ENCODE data around the gene NFASC. TPM values are rescaled to one million over a fixed set of nuclear protein-coding genes. Genes with fewer than 3 reads are reported as not detected.

NFASC gene
- total RNA-seq, 1 experiment from 2014 or later: 16.9 TPM

DNA sequence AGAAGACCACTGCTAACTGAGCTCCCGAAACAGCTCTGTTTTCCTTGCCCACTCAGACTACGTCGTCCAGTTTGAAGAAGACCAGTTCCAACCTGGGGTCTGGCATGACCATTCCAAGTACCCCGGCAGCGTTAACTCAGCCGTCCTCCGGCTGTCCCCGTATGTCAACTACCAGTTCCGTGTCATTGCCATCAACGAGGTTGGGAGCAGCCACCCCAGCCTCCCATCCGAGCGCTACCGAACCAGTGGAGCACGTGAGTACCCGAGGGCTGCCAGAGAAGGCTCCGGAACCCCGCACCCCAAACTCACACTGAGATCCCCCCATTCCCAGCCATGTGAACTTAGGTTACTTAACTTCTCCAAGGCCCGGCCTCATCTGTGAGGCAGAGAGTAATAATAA lies 108.6 kb downstream of the NFASC start:
- Histone ChIP-seq H3K27me3 (ENCODE audit: control insufficient read depth, insufficient read depth, low read length) (no peaks in the 10 kb centered on the region), H3K27ac (ENCODE audit: low read length) (no peak overlapping the region), H3K36me3 (ENCODE audit: control insufficient read depth, insufficient read depth, low read length) (no peaks in the 10 kb centered on the region), H3K4me1 (ENCODE audit: control insufficient read depth, insufficient read depth, low read length) (no peaks in the 10 kb centered on the region), H3K4me3 (ENCODE audit: low read depth in 2 of 2, low read length in 2 of 2) (no peak overlapping the region), H3K9me3 (ENCODE audit: control insufficient read depth, insufficient read depth, low read depth, low read length) (no peaks in the 10 kb centered on the region)
- no TSS peak for BruUV-seq (replicated peaks)
- POLR2A ChIA-PET: no interaction called here
- no peak for ATAC-seq
- DNase-seq (ENCODE audit: low read depth, low spot score): no peak
- TF ChIP-seq TCF7L2 (IDR thresholded peaks at IDR 0.05; ENCODE audit: low read depth, low read length) (no peak), SIN3A (IDR thresholded peaks at IDR 0.05; ENCODE audit: borderline replicate concordance, insufficient read depth, low read depth, low read length) (no peak), POLR2AphosphoS5 (IDR thresholded peaks at IDR 0.05; ENCODE audit: low read depth, low read length) (no peak)
- TF ChIP-seq, protein P1, sequence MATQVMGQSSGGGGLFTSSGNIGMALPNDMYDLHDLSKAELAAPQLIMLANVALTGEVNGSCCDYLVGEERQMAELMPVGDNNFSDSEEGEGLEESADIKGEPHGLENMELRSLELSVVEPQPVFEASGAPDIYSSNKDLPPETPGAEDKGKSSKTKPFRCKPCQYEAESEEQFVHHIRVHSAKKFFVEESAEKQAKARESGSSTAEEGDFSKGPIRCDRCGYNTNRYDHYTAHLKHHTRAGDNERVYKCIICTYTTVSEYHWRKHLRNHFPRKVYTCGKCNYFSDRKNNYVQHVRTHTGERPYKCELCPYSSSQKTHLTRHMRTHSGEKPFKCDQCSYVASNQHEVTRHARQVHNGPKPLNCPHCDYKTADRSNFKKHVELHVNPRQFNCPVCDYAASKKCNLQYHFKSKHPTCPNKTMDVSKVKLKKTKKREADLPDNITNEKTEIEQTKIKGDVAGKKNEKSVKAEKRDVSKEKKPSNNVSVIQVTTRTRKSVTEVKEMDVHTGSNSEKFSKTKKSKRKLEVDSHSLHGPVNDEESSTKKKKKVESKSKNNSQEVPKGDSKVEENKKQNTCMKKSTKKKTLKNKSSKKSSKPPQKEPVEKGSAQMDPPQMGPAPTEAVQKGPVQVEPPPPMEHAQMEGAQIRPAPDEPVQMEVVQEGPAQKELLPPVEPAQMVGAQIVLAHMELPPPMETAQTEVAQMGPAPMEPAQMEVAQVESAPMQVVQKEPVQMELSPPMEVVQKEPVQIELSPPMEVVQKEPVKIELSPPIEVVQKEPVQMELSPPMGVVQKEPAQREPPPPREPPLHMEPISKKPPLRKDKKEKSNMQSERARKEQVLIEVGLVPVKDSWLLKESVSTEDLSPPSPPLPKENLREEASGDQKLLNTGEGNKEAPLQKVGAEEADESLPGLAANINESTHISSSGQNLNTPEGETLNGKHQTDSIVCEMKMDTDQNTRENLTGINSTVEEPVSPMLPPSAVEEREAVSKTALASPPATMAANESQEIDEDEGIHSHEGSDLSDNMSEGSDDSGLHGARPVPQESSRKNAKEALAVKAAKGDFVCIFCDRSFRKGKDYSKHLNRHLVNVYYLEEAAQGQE (IDR thresholded peaks at IDR 0.05; ENCODE audit: insufficient read depth in 1 of 2, low read depth in 2 of 2, low read length in 1 of 2): no peak
- TF ChIP-seq, protein P2, sequence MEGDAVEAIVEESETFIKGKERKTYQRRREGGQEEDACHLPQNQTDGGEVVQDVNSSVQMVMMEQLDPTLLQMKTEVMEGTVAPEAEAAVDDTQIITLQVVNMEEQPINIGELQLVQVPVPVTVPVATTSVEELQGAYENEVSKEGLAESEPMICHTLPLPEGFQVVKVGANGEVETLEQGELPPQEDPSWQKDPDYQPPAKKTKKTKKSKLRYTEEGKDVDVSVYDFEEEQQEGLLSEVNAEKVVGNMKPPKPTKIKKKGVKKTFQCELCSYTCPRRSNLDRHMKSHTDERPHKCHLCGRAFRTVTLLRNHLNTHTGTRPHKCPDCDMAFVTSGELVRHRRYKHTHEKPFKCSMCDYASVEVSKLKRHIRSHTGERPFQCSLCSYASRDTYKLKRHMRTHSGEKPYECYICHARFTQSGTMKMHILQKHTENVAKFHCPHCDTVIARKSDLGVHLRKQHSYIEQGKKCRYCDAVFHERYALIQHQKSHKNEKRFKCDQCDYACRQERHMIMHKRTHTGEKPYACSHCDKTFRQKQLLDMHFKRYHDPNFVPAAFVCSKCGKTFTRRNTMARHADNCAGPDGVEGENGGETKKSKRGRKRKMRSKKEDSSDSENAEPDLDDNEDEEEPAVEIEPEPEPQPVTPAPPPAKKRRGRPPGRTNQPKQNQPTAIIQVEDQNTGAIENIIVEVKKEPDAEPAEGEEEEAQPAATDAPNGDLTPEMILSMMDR (IDR thresholded peaks at IDR 0.05): no peak
- CTCF ChIA-PET: interaction anchor here (1.1 kb wide), 1 partner anchor 82 kb away, joined by 5 read pairs; no protein-coding TSS in a partner anchor
- in situ Hi-C loops (cut with HindIII; ENCODE audit: low pct_unique_long_range_greater_than_20kb, low sequenced_read_pairs) (no loop called here), intact Hi-C loops (cut with micrococcal nuclease; ENCODE audit: unreplicated experiment) (no loop called here)

DNA sequence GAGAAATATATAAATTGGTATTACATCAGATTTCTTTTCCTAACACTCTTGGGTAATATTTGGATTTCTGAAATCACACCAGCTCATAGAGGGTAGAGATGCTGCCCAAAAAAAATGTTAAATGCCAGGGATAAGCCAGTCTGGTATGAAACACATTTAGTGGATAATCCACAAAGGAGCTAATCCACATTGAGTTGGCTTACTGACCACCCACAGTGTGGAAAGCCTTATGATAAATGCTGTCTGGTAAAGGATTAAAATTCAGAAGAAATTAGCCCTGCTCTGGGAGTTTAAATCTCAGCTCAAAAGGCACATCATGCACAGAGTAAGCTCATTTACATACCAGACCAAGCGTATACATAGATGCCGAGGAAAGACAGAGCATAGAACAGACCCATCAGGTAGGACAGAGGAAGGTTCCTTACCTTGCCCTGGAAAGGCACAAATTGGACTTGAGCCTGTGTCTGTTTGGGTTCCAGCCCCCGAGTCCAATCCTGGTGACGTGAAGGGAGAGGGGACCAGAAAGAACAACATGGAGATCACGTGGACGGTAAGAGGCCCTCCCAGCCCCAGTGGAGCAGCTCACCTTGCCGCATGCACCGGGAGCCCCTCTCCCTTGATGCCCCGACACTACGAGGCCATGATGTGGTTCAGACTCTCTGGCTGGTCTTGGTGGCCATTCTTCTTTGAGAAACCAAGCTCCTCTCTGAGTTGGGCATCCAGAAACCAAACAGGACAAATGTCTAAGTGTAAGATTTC lies 109.4 kb downstream of the NFASC start:
- POLR2A ChIA-PET: no interaction called here
- Histone ChIP-seq H3K4me1 (ENCODE audit: control insufficient read depth, insufficient read depth, low read length) (no peaks in the 10 kb centered on the region), H3K27me3 (ENCODE audit: control insufficient read depth, insufficient read depth, low read length) (no peaks in the 10 kb centered on the region), H3K36me3 (ENCODE audit: control insufficient read depth, insufficient read depth, low read length) (no peaks in the 10 kb centered on the region), H3K9me3 (ENCODE audit: control insufficient read depth, insufficient read depth, low read depth, low read length) (no peaks in the 10 kb centered on the region), H3K27ac (ENCODE audit: low read length) (no peak overlapping the region), H3K4me3 (ENCODE audit: low read depth in 2 of 2, low read length in 2 of 2) (no peak overlapping the region)
- ATAC-seq: no peak
- DNase-seq (ENCODE audit: low read depth, low spot score): no peak
- CTCF ChIA-PET: interaction anchor here (1.1 kb wide), 1 partner anchor 82 kb away, joined by 5 read pairs; no protein-coding TSS in a partner anchor
- TF ChIP-seq, protein P2 (IDR thresholded peaks at IDR 0.05): no peak
- no peak for TF ChIP-seq TCF7L2 (IDR thresholded peaks at IDR 0.05; ENCODE audit: low read depth, low read length)
- TF ChIP-seq, protein P1 (IDR thresholded peaks at IDR 0.05; ENCODE audit: insufficient read depth in 1 of 2, low read depth in 2 of 2, low read length in 1 of 2): no peak
- TF ChIP-seq POLR2AphosphoS5 (IDR thresholded peaks at IDR 0.05; ENCODE audit: low read depth, low read length): no peak
- TF ChIP-seq SIN3A (IDR thresholded peaks at IDR 0.05; ENCODE audit: borderline replicate concordance, insufficient read depth, low read depth, low read length): no peak
- in situ Hi-C loops (cut with HindIII; ENCODE audit: low pct_unique_long_range_greater_than_20kb, low sequenced_read_pairs): no loop called here
- intact Hi-C loops (cut with micrococcal nuclease; ENCODE audit: unreplicated experiment): loop anchor here (10.0 kb wide), 1 partner anchor 275 kb away; no protein-coding TSS in a partner anchor
- no TSS peak for BruUV-seq (replicated peaks)
